H1 (cell line): ENCODE data around the gene POFUT2. TPM values are rescaled to one million over a fixed set of nuclear protein-coding genes. Genes with fewer than 3 reads are reported as not detected.

ENCODE experiments used
- BACH1 ChIP-seq: IDR thresholded peaks from 2 replicates; pipeline ENCODE4 v1.6.1; 2012; ENCODE audit warnings: low read length, improper control_type of control experiment
- CHD7 ChIP-seq: fragments of 300-600 bp; sonication (generic); IDR thresholded peaks from 2 replicates; pipeline ENCODE4 v1.7.1; 2012; ENCODE audit warnings: low read length, moderate library complexity, mild to moderate bottlenecking, inconsistent platforms; ENCODE audit not compliant: insufficient replicate concordance
- MAFK ChIP-seq: IDR thresholded peaks from 2 replicates; pipeline ENCODE4 v1.6.1; 2012; ENCODE audit warnings: low read depth, mild to moderate bottlenecking, improper control_type of control experiment, low read length
- NRF1 ChIP-seq: IDR thresholded peaks from 2 replicates; pipeline ENCODE4 v1.6.1; 2011; ENCODE audit warnings: mild to moderate bottlenecking, low read depth, low read length, improper control_type of control experiment
- TAF1 ChIP-seq: IDR thresholded peaks from 2 replicates; pipeline ENCODE4 v1.6.1; 2011; ENCODE audit warnings: mild to moderate bottlenecking, low read depth, low read length
- polyA plus RNA-seq, 7 experiments: library from polyadenylated mRNA; depleted of rRNA in 3 of 7; stranded (reverse) in 5 of 7; unstranded in 2 of 7; fragments of >200 nt in 5 of 7; fragments of 200-250 nt in 2 of 7; gene quantifications; 1 replicate in 5 of 7; 2 replicates in 1 of 7; 4 replicates in 1 of 7; pipeline versions ENCODE4 v1.2.1 to v1.2.3, GENCODE V29; 2011 to 2013; ENCODE audit warnings: missing spikeins in 2 of 7, mixed read lengths in 2 of 7
- total RNA-seq: library from RNA; stranded (reverse); fragmentation: NEBNext Ultra II Directional; extraction: Animal tissue kit (Norgen Biotek cat#: 25700); gene quantifications from 2 replicates; pipeline ENCODE4 v1.2.1, GENCODE V29; 2021

The POFUT2 gene
- total and polyA plus RNA-seq, 2 of the 8 experiments (the other 6 are each of a cell fraction or from before 2014, with no cell fraction given): 13.7 to 32.1 TPM

GRCh38 chr21:45294509-45295291 is 7.0 kb upstream of the POFUT2 start (continued):
- TF ChIP-seq CHD7 (no peak), TAF1 (no peak), NRF1 (no peak), MAFK (peak; percentile 54; the same call in 1 of the 2 replicates), BACH1 (peak; percentile 74)
